Endothelial cell of umbilical vein (primary cell): ENCODE data around the gene PLAAT3.

Experiments
- CTCF ChIP-seq, 2 donors: IDR thresholded peaks; 1 replicate in 1 of 2; 2 replicates in 1 of 2; pipeline ENCODE4 v1.5.1; 2011; ENCODE audit warnings: low read length in 2 of 2, mild to moderate bottlenecking in 2 of 2, moderate library complexity in 2 of 2, control low read depth in 1 of 2, inconsistent platforms in 1 of 2, low read depth in 1 of 2; ENCODE audit not compliant: insufficient read depth in 1 of 2; ENCODE audit errors: extremely low read depth in 1 of 2
- EZH2 ChIP-seq: IDR thresholded peaks from 2 replicates; pipeline ENCODE4 v1.6.1; 2012; ENCODE audit warnings: borderline replicate concordance, low read depth, mild to moderate bottlenecking, moderate library complexity, low read length, inconsistent platforms; ENCODE audit not compliant: severe bottlenecking
- FOS ChIP-seq: IDR thresholded peaks from 2 replicates; pipeline ENCODE4 v1.6.1; 2011; ENCODE audit warnings: mild to moderate bottlenecking, low read length, moderate library complexity, borderline replicate concordance; ENCODE audit not compliant: insufficient read depth
- MYC ChIP-seq: IDR thresholded peaks from one replicate; pipeline ENCODE4 v1.6.1; 2011; ENCODE audit warnings: mild to moderate bottlenecking, low read depth, low read length
- POLR2A ChIP-seq: IDR thresholded peaks from 2 replicates; pipeline ENCODE4 v1.6.1; 2012; ENCODE audit warnings: low read depth, mild to moderate bottlenecking, control low read depth, low read length
- POLR2AphosphoS5 ChIP-seq: IDR thresholded peaks from 2 replicates; pipeline ENCODE4 v1.6.1; 2012; ENCODE audit warnings: low read depth, mild to moderate bottlenecking, control low read depth, low read length, moderate library complexity; ENCODE audit not compliant: insufficient read depth

- TF ChIP-seq CTCF (IDR thresholded peaks at IDR 0.05; ENCODE audit: extremely low read depth in 1 of 2, insufficient read depth in 1 of 2, low read depth in 1 of 2, low read length in 2 of 2): no peak
- no peak for TF ChIP-seq POLR2A
- no peak for TF ChIP-seq MYC
- TF ChIP-seq FOS: no peak
- TF ChIP-seq POLR2AphosphoS5: no peak
- no peak for TF ChIP-seq EZH2
Measured at GRCh38 chr11:63569570-63569969, 44.7 kb downstream of the PLAAT3 start.
